Fibroblast of mammary gland (primary cell): ENCODE results near the gene NXN.
"Not testable (repeated sequence)": the region's sequence is repeated elsewhere in the genome, so short reads cannot be mapped to it uniquely, and the experiment has no call there.

Experiments used
- DNase-seq: peaks from one replicate; pipeline ENCODE4 v3.0.0-alpha.2; 2010; ENCODE audit warnings: low read depth
- H3K4me3 ChIP-seq: 2 replicates; pipeline ENCODE4 v1.5.1; 2011; ENCODE audit warnings: low read depth, mild to moderate bottlenecking, low read length, moderate library complexity; ENCODE audit not compliant: control insufficient read depth
- TF ChIP-seq, protein P1 (sequence below): conservative IDR thresholded peaks from 2 replicates; pipeline ENCODE4 v1.5.1; 2011; ENCODE audit warnings: low read depth, low read length, inconsistent platforms; ENCODE audit not compliant: control insufficient read depth, insufficient read depth

NXN gene

GRCh38 chr17:760371-760770 is 219.2 kb downstream of the NXN start:
- no peak overlapping the region for H3K4me3 ChIP-seq
- DNase-seq = no peak
- TF ChIP-seq, protein P1, sequence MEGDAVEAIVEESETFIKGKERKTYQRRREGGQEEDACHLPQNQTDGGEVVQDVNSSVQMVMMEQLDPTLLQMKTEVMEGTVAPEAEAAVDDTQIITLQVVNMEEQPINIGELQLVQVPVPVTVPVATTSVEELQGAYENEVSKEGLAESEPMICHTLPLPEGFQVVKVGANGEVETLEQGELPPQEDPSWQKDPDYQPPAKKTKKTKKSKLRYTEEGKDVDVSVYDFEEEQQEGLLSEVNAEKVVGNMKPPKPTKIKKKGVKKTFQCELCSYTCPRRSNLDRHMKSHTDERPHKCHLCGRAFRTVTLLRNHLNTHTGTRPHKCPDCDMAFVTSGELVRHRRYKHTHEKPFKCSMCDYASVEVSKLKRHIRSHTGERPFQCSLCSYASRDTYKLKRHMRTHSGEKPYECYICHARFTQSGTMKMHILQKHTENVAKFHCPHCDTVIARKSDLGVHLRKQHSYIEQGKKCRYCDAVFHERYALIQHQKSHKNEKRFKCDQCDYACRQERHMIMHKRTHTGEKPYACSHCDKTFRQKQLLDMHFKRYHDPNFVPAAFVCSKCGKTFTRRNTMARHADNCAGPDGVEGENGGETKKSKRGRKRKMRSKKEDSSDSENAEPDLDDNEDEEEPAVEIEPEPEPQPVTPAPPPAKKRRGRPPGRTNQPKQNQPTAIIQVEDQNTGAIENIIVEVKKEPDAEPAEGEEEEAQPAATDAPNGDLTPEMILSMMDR = no peak

GRCh38 chr17:759964-760363 is 219.6 kb downstream of the NXN start:
- TF ChIP-seq, protein P1 = no peak
- H3K4me3 ChIP-seq = no peak overlapping the region
- no peak for DNase-seq

- DNase-seq, H3K4me3 ChIP-seq: not testable (repeated sequence)
Observed at GRCh38 chr17:756010-756567, 223.5 kb downstream of the NXN start.

- not testable (repeated sequence) for H3K4me3 ChIP-seq, DNase-seq
Observed at GRCh38 chr17:755319-755961, 224.1 kb downstream of the NXN start.

DNA sequence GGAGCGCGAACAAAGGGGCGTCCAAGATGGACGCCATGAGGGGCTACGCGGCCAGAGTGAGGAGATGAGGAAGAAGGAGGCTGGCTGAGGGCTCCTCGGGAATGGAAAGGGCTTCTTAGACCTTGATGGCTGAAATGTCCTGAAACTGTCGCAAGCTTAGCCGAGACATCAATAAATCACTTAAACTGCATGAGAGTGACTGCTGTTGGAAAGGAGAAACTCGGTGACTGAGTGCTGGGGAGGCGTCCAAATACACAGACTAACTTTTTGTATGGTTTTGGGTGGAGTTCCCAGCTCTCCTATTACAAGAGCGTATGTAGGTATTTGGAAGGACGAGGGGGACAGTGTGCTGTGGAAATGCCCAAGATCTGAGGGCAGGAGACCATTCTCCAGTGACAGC is 226.2 kb downstream of the NXN start:
- TF ChIP-seq, protein P1 = no peak
- no peak for DNase-seq
- no peak overlapping the region for H3K4me3 ChIP-seq

DNA sequence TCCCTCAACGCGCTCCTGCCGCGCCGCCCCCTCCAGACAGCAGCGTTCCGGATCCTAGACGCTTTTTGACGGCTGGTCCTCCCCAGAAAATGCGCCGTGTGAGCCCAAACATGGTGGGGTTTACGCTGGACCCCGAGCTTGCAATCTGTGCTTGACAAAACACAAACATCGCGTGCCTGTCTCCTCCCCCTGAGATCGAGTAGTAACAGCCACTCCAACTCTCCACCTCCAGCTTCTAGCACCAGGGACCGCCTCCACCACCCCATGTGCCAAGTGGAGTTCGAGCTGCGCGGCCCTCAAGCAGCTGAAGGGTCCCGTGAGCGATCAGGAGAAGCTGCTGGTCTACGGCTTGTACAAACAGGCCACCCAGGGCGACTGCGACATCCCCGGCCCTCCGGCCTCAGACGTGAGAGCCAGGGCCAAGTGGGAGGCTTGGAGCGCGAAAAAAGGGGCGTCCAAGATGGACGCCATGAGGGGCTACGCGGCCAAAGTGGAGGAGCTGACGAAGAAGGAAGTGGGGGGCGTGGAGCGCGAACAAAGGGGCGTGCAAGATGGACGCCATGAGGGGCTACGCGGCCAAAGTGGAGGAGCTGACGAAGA is 226.9 kb downstream of the NXN start:
- DNase-seq = peak; percentile 72
- H3K4me3 ChIP-seq = peak overlapping the region; percentile 77
- TF ChIP-seq, protein P1 = no peak

- TF ChIP-seq, protein P1 = peak; percentile 73
- peak within 1 kb of the TSS; percentile 77 for H3K4me3 ChIP-seq
- DNase-seq = peak; percentile 81
Observed at GRCh38 chr17:752002-752619, 227.5 kb downstream of the NXN start, which contains the start of gene GEMIN4. TSS of gene GEMIN4 (minus strand) at chr17:752264. CDS start at chr17:752142, 122 bp downstream.
